Inflammatory macrophage treated with lipopolysaccharide for 1 hour (primary cell): Measurements from ENCODE around the gene GART.
A peak's percentile ranks its signal among the peaks of the same experiment; 100 is the strongest.
"Not testable (repeated sequence)": the region's sequence is repeated elsewhere in the genome, so short reads cannot be mapped to it uniquely, and the experiment has no call there.

Source experiments
- DNase-seq, 2 donors: peaks; one replicate each; pipeline ENCODE4 v3.0.0-alpha.2; 2020 to 2022

Gene GART

GRCh38 chr21:33511639-33512038 is 30.3 kb downstream of the GART start:
- no peak for DNase-seq

- no peak for DNase-seq
These were observed 31.1 kb downstream of the GART start for GRCh38 chr21:33510826-33511225.

GRCh38 chr21:33507003-33507402 is 34.9 kb downstream of the GART start:
- DNase-seq: not testable (repeated sequence)

GRCh38 chr21:33505833-33506232 is 36.1 kb downstream of the GART start:
- DNase-seq: no peak

- no peak for DNase-seq
These were observed 45.6 kb downstream of the GART start for GRCh38 chr21:33496345-33496744.

- DNase-seq: no peak
These were observed 46.2 kb downstream of the GART start for GRCh38 chr21:33495743-33496142.

- DNase-seq: peak; percentile 24 to 32
These were observed 48.2 kb downstream of the GART start for GRCh38 chr21:33493756-33494155.

- DNase-seq: peak in 1 of 2 donors; percentile 66
These were observed 49.3 kb downstream of the GART start for GRCh38 chr21:33492571-33492970.

GRCh38 chr21:33491373-33492102 is 50.4 kb downstream of the GART start, which contains the start of gene DNAJC28:
Gene DNAJC28 (minus strand): TSS chr21:33491716. CDS start chr21:33489393, 2,323 bp downstream.
- peak; percentile 89 to 95 for DNase-seq

- DNase-seq: peak in 1 of 2 donors; percentile 9
These were observed 50.9 kb downstream of the GART start for GRCh38 chr21:33490991-33491372.

- no peak for DNase-seq
These were observed 53.0 kb downstream of the GART start for GRCh38 chr21:33488936-33489335.

GRCh38 chr21:33487996-33488395 is 53.9 kb downstream of the GART start:
- no peak for DNase-seq

- DNase-seq: no peak
These were observed 60.5 kb downstream of the GART start for GRCh38 chr21:33481314-33481943.

GRCh38 chr21:33480481-33481103 is 61.3 kb downstream of the GART start:
- DNase-seq: no peak

GRCh38 chr21:33479679-33480480 is 62.0 kb downstream of the GART start, which contains the start of gene TMEM50B:
Gene TMEM50B (minus strand): TSS chr21:33479974. CDS start chr21:33468885, 11,089 bp downstream.
- peak; percentile 98 to 100 for DNase-seq

- peak; percentile 70 to 79 for DNase-seq
These were observed 62.8 kb downstream of the GART start for GRCh38 chr21:33478935-33479678.

GRCh38 chr21:33478182-33478581 is 63.7 kb downstream of the GART start:
- DNase-seq: no peak

- no peak for DNase-seq
These were observed 64.9 kb downstream of the GART start for GRCh38 chr21:33477066-33477465.

GRCh38 chr21:33473344-33473743 is 68.6 kb downstream of the GART start:
- no peak for DNase-seq

GRCh38 chr21:33470701-33471100 is 71.2 kb downstream of the GART start:
- no peak for DNase-seq

GRCh38 chr21:33469183-33469582 is 72.7 kb downstream of the GART start:
- DNase-seq: not testable (repeated sequence)
